GM21717 (cell line): ENCODE data around the gene ISG20L2.

Experiments
- ATAC-seq: cut with Tn5 transposase; IDR thresholded peaks from one replicate; pipeline ENCODE4 v1.9.1; 2021; ENCODE audit warnings: mild to moderate bottlenecking, moderate library complexity; ENCODE audit not compliant: unreplicated experiment

ISG20L2 gene

GRCh38 chr1:156707417-156708217, 20.9 kb downstream of the ISG20L2 start:
- no peak for ATAC-seq

DNA sequence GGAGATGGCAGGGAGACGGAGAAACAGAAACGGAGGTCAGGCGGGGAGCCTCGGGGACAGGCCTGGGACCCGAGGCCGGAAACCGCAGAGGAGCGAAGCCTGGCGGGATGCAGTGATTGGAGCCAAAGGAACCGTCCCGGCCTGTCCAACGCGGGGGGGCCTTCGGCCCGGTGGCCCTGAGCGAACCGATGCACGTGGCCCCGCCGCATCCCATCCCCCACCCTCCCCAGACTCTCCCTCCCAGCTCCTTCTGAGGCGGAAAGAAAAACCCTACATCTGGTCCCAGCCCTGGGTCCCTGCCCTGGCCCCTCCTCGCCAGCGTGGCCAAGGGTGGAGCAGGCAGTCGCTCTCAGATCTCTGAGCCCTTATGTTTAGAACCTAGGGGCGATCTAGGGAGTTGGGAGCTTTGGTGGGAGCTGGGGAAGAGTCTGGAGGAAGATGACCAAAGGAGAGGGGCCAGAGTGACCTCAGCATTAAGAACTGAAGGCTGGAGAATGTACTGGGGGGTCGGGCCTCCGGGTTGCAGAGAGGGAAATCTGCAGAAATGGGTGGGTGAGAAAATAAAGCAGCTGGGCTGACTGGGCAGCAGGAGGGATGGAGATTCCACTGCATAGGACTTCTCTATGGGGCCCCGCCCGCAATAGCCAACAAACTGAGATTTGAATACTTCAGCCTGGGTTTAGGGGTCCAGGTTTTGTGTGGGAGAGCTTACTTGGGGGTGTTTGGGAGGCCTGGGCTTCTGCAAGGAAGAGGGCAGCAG, 21.7 kb downstream of the ISG20L2 start:
- ATAC-seq, result no peak

GRCh38 chr1:156705918-156706656, 22.5 kb downstream of the ISG20L2 start:
- no peak for ATAC-seq

DNA sequence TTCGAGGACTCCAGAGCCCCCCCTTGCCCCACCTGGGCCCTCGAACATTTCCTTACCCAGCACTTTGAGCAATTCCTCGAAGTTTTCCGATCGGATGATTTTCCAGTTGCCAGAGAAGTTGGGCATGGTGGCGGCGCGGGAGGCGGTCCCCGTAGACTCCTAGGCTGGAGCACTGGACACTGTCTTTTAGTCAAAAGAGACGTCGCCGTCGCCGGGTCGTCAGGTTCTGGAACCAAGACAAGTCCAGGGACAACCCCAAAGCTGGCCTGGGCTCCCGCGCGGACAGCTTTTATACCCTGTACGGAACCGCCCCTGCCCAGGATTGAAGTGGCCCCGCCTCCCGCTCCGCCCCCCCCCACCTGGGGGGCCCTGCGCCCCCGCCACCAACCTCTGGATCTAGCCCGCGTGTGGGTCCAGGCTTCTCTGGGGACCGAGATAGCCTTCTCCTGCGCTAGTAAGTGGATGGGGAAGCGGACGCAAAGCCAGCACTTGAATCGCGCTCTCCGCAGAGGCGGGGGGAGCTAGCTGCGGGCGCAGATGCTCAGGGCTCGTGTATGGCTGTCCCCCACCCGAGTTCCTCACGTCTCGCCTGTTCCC, 23.1 kb downstream of the ISG20L2 start, which contains the start of gene CRABP2:
Gene CRABP2, minus strand, starts transcription at position 263 of the 597 bp plus-strand sequence. Its CDS starts 137 bp downstream, at position 126.
- ATAC-seq, result no peak

DNA sequence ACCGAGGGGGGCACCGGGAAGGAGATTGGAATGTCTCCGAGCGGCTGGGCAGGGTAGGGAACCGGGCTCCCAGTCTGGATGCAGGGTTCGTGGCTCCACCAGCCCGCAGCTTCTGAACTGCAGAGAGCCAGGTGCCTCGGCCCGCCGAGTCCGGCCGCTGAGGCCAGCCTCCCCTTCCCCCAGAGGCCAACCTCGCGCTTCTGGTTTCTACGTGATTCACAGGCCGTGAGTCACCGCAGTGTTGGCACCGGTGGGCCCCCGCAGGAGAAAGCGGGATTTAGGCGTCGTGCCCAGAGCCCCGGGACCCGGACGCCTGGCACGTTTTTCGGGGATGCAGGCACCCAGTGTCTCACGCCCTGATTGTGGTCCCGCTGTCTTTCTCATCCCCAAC, 23.6 kb downstream of the ISG20L2 start:
- no peak for ATAC-seq

- ATAC-seq, result no peak
Observed at GRCh38 chr1:156704166-156704711, 24.3 kb downstream of the ISG20L2 start.

DNA sequence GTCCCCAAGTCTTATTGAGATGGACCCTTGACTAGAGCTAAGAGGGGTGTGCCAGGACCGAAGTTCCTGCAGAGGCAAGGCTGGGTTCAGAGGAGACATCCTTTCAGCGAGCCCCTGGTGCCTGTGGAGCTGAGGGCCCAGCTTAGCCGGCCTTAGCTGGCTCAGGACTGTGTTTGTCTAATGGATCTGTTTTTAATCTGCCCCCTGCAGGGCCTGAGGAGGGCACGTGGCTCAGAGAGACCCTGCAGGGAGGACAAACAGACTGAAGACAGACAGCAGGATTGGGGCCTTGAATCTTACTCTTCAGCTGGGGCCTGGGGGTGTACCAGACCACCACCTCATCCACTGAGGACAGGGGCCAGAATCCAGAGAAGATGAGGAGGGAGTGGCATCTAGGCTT, 24.8 kb downstream of the ISG20L2 start:
- ATAC-seq, result no peak

GRCh38 chr1:156703336-156703735, 25.2 kb downstream of the ISG20L2 start:
- ATAC-seq, result no peak

DNA sequence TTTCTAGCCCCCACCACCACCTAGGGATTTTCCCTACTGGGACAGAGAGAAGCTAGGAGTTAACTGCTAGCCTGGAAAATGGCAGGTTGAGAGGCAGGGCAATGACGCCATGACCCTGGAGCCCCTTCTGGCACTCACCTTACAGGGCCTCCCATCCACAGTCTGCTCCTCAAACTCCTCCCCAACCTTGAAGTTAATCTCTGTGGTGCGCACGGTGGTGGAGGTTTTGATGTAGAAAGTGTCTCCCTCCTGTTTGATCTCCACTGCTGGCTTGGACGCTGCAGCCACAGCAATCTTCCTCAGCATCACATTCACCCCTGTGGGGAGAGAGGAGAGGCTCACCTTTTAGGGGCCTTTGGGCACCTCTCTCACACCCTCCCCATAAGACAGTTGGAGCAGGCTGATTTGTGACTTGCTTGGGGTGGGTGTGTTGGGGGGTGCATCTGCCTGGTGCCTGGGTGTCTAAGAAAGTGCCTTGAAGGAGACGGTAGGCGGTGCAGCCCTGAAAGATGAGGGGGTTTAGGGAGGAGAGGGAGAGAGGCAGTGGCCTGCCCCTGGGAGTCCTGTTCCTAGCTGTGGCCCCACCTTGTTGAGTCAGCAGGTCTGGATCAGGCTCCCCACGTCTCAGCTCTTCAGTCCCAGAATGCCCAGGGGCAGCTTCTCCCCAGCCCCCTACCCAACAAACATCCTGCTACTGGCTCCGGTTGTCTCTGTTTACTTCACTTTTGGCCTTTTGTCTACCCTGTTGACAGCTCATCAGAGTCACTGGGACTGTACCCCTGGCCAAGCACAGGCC, 27.6 kb downstream of the ISG20L2 start:
- ATAC-seq, result no peak

DNA sequence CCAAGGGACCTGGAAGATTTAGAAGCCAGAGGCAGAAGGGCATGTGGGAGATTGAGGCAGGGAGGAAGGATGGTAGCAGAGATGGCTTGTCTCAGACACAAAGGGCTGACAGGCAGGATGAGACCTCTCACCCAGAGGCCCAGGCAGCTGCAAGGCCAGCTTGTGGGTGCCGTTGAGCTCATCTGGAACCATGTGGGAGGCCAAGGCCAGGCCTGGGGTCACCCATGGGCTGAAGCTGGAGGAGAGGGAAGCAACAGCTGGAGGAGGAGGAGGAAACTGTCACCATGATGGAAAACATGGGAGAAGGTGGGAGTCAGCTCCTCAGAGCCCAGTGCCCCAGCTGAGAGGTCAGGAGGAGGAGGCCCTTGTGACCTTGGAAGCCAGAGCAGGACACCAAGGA, 29.6 kb downstream of the ISG20L2 start:
- ATAC-seq, result no peak

DNA sequence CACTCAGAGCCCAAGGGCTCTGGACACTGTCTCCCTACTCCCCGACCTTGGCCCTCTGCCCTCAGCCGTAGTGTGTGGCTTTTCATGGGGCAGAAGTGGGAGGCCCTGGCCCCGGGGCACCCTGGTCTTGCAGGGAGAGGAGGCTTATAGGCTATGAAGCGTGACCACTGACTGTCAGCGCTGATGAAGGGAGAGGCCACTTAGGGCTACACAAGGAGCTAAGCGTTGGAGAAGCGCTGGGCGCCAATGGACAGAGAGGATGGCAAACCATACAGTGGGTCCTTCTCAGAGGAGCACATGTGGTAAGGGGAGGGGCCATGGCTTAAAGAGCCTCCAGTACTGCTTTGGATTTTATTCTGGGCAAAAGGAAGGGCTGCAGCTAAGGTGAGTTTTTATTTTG, 31.1 kb downstream of the ISG20L2 start:
- ATAC-seq, result no peak

- ATAC-seq, result no peak
Observed at GRCh38 chr1:156696755-156697154, 31.8 kb downstream of the ISG20L2 start.

DNA sequence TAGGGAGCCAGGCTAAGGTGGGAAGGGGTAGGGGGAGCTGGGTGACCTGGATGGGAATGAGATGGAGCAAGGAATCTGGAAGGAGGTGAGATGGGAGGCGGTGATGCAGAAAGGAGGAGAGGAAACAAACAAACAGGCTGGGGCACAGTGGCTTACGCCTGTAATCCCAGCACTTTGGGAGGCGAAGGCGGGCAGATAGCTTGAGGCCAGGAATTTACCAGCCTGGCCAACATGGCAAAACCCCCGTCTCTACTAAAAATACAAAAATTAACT, 33.9 kb downstream of the ISG20L2 start:
- ATAC-seq, result no peak

DNA sequence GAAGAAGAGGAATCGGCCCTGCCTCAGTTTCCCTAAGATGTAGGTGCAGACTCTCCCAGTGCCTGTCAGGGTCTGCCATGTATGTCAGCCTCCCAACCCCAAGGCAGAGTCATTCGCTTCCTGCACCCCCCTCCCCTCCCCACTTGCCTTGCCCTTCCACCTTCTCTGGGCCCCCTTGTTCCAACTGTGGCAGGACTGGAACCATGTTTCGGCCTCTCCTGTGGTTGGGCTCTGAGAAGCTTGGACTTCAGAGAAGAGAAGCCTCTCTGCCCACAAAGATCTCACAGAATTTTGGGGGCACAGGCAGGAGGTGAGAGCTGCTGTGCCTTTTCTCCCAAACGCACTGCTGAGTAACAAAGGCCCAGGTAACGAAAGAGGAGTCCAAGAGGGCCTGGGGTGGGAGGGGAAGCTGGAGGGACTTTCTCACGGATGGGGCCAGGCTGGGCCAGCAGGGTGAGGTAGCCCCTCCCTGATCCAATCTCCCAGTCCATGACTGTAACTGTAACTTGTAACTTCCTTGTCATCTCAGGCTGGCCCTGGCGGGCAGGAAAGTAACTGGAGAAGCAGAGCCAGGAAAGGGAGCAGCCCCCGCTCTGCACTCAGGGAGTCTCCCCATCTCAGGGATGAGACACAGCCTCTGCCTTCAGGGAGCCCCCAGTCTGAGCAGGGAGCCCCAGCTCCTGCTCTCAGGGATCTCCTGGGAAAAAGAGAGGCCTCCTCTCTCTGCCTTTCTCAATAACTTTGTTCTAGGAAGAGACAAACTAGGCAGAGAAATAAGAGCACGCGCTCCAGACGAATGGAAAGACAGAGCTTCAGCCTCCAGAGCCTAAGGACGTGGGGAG, 34.5 kb downstream of the ISG20L2 start:
- ATAC-seq, result no peak

GRCh38 chr1:156692925-156693847, 35.4 kb downstream of the ISG20L2 start:
- ATAC-seq, result no peak

GRCh38 chr1:156692441-156692924, 36.1 kb downstream of the ISG20L2 start:
- no peak for ATAC-seq

- no peak for ATAC-seq
Observed at GRCh38 chr1:156691665-156692440, 36.7 kb downstream of the ISG20L2 start.
